Lung (tissue), 12 donors: ENCODE results near the gene EXOC4. TPM values are rescaled to one million over a fixed set of nuclear protein-coding genes. Genes with fewer than 3 reads are reported as not detected.

Experiments used
- ATAC-seq: fragments of 200-7000 bp; cut with Tn5 transposase; one replicate; pipeline ENCODE4 v1.9.1; 2020; ENCODE audit warnings: moderate number of reproducible peaks; ENCODE audit not compliant: insufficient read depth, low FRiP score
- DNase-seq, 3 donors: peaks; one replicate each; pipeline ENCODE4 v3.0.0-alpha.2; 2013 to 2017
- H3K27ac ChIP-seq, 2 donors: one replicate each; pipeline ENCODE4 v1.5.1; 2013; ENCODE audit warnings: mild to moderate bottlenecking in 2 of 2, moderate library complexity in 2 of 2, control low read depth in 1 of 2, inconsistent platforms in 1 of 2, low read depth in 1 of 2, low read length in 1 of 2
- H3K27me3 ChIP-seq, 3 donors: one replicate each; pipeline ENCODE4 v1.5.1; 2013; ENCODE audit warnings: low read length in 2 of 3; ENCODE audit not compliant: control insufficient read depth in 3 of 3, insufficient read depth in 3 of 3
- H3K36me3 ChIP-seq, 4 donors: one replicate each; pipeline ENCODE4 v1.5.1; 2013; ENCODE audit warnings: low read length in 4 of 4, mild to moderate bottlenecking in 1 of 4, moderate library complexity in 1 of 4; ENCODE audit not compliant: control insufficient read depth in 4 of 4, insufficient read depth in 4 of 4
- H3K4me1 ChIP-seq, 5 donors: one replicate each; pipeline ENCODE4 v1.5.1; 2013; ENCODE audit warnings: low read length in 5 of 5, mild to moderate bottlenecking in 2 of 5, moderate library complexity in 1 of 5; ENCODE audit not compliant: control insufficient read depth in 5 of 5, insufficient read depth in 5 of 5
- H3K4me3 ChIP-seq: one replicate; pipeline ENCODE4 v1.5.1; 2013; ENCODE audit warnings: mild to moderate bottlenecking, control low read depth, moderate library complexity
- H3K9ac ChIP-seq, 2 donors: one replicate each; pipeline ENCODE4 v1.5.1; 2013; ENCODE audit warnings: low read length in 2 of 2, control low read depth in 1 of 2; ENCODE audit not compliant: insufficient read depth in 1 of 2
- H3K9me3 ChIP-seq, 4 donors: one replicate each; pipeline ENCODE4 v1.5.1; 2013; ENCODE audit warnings: low read length in 3 of 4, mild to moderate bottlenecking in 1 of 4, moderate library complexity in 1 of 4; ENCODE audit not compliant: control insufficient read depth in 4 of 4, insufficient read depth in 3 of 4
- CTCF ChIP-seq: IDR thresholded peaks from 2 replicates; pipeline ENCODE4 v1.5.1; 2012; ENCODE audit warnings: mild to moderate bottlenecking; ENCODE audit errors: control extremely low read depth, extremely low read depth
- WGBS, 2 donors: extraction: QIAGEN DNeasy Blood & Tissue Kit; methylation state at CpG; one replicate each; pipeline ENCODE4 v1.1.7; 2013; 5-methylcytosine and 5-hydroxymethylcytosine counted together
- polyA plus RNA-seq, 2 donors: library from polyadenylated mRNA; stranded (reverse); fragments of 200-250 nt; gene quantifications; one replicate each; pipeline ENCODE4 v1.2.1, GENCODE V29; 2013
- total RNA-seq, 2 donors: library from RNA; depleted of rRNA in 1 of 2; stranded (reverse); fragments of >200 nt in 1 of 2; gene quantifications; one replicate each; pipeline ENCODE4 v1.2.1, GENCODE V29; 2014 to 2021
- donor health status: control.
- donor health status: control.
- donor health status: Bipolar disorder and iron deficiency.
- donor health status: healthy.
- donor health status: DM: yes; HTN: yes; CAD: no.

The EXOC4 gene
- total and polyA plus RNA-seq, 4 donors, result 10.3 to 232 (median 47.4) TPM

- Histone ChIP-seq H3K36me3 (no peaks in the 10 kb centered on the region), H3K9me3 (no peaks in the 10 kb centered on the region), H3K4me1 (peaks cover 0 to 3% (median 0%) of the 10 kb centered on the region in 5 donors), H3K4me3 (no peak overlapping the region), H3K27ac (no peak overlapping the region), H3K9ac (no peak overlapping the region), H3K27me3 (no peaks in the 10 kb centered on the region)
- TF ChIP-seq CTCF, result no peak
- 94 to 100% methylated on average over 2 of the region's 2 CpGs for WGBS, 2 donors
- DNase-seq (no peak), ATAC-seq (no peak)
Measured at GRCh38 chr7:133973710-133974109, 720.8 kb downstream of the EXOC4 start.

GRCh38 chr7:133975130-133975529 lies 722.3 kb downstream of the EXOC4 start:
- Histone ChIP-seq H3K36me3 (no peaks in the 10 kb centered on the region), H3K4me1 (peaks cover 0 to 3% (median 0%) of the 10 kb centered on the region in 5 donors), H3K9me3 (no peaks in the 10 kb centered on the region), H3K4me3 (no peak overlapping the region), H3K27ac (no peak overlapping the region), H3K9ac (no peak overlapping the region), H3K27me3 (no peaks in the 10 kb centered on the region)
- ATAC-seq, result no peak
- no peak for DNase-seq
- TF ChIP-seq CTCF, result no peak

DNA sequence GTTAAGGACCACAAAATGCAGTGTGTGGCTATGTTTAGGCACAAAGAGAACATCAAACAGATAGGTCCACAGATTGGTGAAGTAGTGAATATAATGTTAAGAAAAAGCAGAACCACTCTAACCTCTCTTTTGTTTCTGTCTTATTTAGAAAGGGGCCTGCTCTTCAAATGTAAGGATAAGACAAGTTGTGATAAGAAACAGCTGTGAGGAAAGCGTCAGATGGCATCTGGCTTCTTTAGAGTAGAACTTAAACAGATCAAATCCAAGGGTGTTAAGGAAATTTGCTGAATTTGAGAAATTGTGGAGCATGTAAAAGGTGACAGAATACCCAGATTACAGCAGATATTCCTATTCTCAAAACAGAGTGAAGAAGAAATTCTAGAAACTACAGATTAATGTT lies 723.3 kb downstream of the EXOC4 start:
- Histone ChIP-seq H3K9ac (no peak overlapping the region), H3K36me3 (no peaks in the 10 kb centered on the region), H3K4me3 (no peak overlapping the region), H3K4me1 (peaks cover 0 to 3% (median 0%) of the 10 kb centered on the region in 5 donors), H3K27ac (no peak overlapping the region), H3K9me3 (no peaks in the 10 kb centered on the region), H3K27me3 (no peaks in the 10 kb centered on the region)
- 90 to 100% methylated on average over 1 of the region's 1 CpG for WGBS, 2 donors
- no peak for ATAC-seq
- TF ChIP-seq CTCF, result no peak
- DNase-seq, result peak in 2 of 3 donors; percentile 28
